ENCODE data around the gene BRINP1.

DNA sequence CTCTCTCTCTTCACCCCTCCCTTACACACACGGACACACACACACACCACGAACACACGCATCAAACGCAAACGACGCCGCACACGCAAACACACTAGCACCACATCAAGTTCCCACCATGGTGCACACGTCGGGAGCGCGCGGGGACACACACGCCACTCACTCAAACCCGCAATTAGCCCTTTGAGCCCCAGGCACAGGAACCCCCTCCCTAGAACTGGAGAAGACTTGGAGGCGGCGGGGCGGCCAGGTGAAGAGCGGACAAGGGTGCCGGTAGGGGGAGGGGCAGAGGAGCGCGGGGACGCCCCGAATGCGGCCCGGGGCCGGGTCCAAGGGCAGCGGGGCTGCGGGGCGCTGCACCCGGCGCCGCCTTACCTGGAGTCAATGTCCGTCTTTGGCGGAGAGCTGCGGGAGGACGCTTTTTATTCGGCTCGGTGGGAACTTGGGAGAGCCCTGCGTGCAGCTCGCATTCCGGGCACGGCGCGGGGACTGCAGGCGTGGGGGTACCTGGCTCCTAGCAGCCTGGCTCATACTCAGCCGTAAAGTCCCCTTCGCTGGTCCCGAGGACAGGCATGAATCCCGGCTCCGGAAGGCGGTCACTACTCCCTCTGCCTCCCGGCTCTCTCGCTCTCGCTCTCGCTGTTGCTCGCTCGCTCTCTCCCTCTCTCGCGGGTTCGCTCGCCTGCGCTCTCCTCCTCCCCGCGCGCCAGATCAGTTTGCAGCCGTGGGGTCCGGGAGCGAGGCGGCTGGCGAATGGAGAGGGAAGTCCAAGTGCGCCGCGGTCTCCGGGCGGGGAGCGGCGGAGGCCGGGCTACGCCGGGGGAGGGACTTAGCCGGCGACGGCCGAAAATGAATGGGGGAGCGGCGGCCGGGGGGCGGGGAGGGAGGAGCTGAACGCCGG lies at the start of gene BRINP1:
- TF ChIP-seq, protein P1, sequence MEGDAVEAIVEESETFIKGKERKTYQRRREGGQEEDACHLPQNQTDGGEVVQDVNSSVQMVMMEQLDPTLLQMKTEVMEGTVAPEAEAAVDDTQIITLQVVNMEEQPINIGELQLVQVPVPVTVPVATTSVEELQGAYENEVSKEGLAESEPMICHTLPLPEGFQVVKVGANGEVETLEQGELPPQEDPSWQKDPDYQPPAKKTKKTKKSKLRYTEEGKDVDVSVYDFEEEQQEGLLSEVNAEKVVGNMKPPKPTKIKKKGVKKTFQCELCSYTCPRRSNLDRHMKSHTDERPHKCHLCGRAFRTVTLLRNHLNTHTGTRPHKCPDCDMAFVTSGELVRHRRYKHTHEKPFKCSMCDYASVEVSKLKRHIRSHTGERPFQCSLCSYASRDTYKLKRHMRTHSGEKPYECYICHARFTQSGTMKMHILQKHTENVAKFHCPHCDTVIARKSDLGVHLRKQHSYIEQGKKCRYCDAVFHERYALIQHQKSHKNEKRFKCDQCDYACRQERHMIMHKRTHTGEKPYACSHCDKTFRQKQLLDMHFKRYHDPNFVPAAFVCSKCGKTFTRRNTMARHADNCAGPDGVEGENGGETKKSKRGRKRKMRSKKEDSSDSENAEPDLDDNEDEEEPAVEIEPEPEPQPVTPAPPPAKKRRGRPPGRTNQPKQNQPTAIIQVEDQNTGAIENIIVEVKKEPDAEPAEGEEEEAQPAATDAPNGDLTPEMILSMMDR (IDR thresholded peaks at IDR 0.05) = no peak
- no peak for TF ChIP-seq EP300 (IDR thresholded peaks at IDR 0.05; ENCODE audit: low read depth)
- TF ChIP-seq POLR2AphosphoS5 (IDR thresholded peaks at IDR 0.05) = no peak
- no peak for TF ChIP-seq POLR2A (IDR thresholded peaks at IDR 0.05)
